GM20431 (cell line): ENCODE results near the gene MRPL23.

Source experiments
- in situ Hi-C: fragments of 300-500 bp; cut with MseI, MboI; formaldehyde crosslinking; loops from one replicate; pipeline ENCODE4 v1.15.0; 2020; ENCODE audit warnings: low sequenced_read_pairs; ENCODE audit not compliant: unreplicated experiment

The MRPL23 gene

GRCh38 chr11:1949302-1949701 is 2.2 kb downstream of the MRPL23 start:
- in situ Hi-C loops, result no loop called here

- in situ Hi-C loops, result no loop called here
These were observed 2.8 kb downstream of the MRPL23 start for GRCh38 chr11:1949922-1950321.

- in situ Hi-C loops, result no loop called here
These were observed 5.8 kb downstream of the MRPL23 start for GRCh38 chr11:1952806-1953482.

DNA sequence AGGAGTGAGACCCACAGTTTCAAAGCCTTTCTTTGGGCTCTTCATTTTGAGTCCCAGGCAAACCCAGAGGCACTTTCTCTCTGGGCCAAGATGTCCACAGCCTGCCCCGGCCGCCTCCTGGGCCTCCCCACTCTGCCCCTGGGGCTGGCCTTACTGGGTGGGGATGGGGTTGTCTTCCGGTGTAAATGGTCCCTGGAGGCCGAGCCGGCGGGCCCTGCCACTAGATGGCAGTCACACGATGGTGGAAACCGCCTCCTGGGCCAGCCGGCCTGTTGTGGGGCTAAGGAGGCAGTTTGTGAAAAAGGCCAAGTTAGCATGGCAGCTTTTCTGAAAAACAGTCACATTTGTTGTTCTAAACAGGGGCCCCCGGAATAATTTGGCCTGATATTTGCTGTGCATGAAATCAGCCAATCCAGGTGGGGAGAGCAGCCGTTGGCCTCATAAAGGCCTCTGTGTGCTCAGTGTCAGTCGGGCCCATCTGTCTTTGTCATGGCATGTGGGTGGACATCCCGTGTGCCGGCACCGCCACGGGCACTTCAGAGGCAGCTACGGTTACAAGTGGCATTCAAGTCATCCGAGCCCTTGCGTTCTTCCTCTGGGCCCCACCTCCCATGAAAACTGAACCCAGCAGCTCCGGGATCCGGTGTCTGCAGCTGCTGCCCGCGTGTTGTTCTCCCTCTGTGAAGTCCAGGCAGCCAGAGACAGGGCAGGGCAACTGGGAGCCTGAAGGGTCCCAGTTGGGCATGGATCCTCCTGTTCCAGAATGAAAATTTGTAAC is 6.5 kb downstream of the MRPL23 start:
- in situ Hi-C loops, result no loop called here

DNA sequence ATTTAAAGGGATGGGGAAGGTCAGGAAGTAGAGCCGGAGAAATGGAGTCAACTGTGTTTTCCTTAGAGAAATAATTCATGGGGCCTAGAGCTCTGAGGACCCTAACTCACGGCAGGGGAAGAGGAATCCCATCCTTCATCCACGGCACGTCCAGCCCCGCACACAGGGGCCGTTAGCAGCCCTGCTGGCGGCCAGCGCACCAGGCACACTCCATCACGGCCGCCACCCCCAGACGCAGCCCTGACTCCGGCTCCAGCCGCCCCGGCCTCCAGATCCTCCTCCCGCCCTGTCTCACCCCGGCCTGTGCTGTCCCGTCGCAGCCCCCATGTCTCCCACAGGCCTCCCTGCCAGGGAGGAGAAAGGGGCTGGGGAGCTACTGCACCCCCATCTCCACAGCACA is 11.2 kb downstream of the MRPL23 start:
- in situ Hi-C loops, result no loop called here

DNA sequence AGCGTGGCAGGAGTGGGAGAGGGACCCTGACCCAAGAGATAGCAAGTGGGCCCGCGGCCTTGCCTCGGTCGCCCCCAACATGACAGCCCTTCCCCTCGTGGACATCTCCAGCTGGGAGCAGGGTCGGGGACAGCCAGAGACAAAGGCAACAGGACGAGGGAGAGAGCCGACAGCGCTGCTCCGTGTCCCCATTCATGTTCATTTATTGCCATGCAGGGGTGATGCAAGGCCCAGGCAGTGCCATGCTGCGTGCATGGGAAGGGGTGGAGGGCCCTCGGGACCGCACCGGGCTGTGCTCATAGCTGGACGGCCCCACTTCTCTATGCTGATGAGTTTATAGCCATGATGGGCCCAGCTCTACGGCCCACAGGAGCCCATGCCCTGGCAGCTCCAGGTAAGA is 12.7 kb downstream of the MRPL23 start:
- in situ Hi-C loops, result no loop called here

DNA sequence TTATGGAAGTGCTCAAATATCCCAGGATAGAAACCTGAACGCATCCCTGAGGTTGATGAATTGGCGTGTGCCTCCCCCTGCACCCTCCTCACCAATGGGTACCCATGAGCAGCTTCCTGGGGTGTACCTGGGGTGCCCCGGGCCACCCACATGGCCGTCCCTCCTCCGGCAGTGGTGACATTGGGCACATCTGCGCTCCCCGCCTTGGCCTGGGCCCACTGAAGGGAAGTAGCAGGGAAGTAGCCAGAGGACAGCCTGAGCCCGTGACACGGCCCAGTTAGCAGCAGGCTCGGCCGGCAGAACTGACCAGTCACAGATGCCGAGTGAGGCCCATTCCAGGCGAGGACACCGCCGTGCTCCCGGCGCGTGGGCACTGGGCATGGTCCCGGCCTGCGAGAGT is 16.7 kb downstream of the MRPL23 start:
- in situ Hi-C loops, result no loop called here

DNA sequence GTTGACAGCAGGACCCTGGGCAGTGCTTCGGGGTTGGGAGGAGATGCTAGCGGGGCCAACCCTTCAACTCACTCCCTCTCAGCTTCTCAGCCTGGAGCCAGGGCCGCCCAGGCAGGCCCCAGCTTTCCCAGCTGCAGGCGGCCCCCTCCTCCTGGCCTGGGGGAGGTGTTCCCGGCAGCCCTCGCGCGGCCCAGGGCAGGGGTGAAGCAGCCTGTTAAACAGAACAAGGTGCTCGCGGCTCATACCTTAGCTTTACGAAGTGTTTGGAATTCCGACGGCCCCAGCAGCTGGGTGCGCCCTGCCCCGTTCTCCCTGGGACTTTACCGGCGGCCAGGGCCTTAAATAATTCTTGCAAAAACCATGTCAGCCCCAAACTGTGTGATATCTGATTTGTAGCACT is 17.2 kb downstream of the MRPL23 start:
- in situ Hi-C loops, result no loop called here

DNA sequence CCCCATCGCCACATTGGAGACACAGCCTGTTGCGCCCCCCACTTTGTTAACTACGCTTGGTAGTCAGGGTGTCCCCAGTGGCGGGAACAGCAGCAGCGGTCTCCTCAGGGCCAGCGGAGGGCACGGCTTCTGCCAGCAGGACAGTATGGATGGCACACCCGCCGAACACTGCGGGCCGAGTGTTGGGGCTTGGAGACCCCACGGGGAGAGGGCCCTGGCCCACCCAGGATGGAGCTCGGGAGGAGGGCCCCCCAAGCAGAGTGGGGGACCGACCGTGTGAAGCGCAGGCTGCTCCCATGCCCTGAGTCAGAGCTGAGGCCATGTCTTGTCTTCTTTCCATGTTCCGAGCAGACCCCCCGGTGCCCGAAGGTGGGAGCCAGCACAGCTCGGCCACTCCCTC is 17.8 kb downstream of the MRPL23 start:
- in situ Hi-C loops, result no loop called here

DNA sequence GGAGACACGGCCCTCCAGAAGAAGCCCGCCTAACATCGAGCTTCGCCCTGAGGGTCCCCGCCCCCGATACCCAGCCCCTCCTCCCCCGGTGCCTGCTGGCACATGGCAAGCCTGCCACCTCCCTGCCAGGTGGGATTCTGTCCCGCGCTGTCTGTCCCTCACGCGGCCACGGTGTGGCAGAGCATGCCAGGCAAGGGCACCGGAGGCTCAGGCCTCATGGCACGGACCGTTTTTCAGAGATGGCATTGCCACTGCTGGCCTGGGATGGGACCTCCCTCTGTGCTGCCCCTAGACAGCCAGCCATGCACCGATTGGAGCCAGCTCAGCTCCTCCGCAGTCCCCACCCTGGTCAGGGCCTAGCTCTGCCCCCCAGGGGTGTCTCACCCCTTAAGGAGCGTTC is 19.4 kb downstream of the MRPL23 start:
- in situ Hi-C loops, result no loop called here

DNA sequence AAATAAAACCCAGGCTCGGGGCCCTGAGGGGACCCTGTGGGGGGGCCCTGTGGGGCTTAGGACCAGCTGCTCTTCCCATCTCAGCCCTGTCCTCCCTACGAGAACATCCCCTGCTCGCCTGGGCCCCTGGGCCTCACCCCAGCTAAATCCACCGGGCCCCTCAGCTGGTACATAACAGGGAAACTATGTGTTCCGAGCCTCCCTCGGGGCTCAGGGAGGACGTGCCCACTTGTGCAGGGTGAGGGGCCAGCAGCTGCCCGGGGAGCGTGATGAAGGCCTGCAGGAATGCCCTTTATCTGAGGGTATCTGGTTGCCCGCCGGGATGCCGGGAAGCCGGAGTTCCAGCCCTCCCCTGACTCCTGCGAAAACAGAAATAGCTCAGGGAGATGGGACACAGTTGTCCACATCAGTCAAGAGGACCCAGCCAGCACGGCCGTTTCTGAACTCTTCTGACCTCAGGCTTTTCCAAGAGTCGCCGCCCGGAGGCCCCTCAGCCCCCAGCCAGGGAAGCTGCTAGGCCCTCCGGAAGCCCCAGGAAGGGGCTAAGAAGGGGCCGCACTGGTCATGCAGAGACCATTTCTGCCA is 20.6 kb downstream of the MRPL23 start:
- in situ Hi-C loops, result no loop called here

- in situ Hi-C loops, result no loop called here
These were observed 21.4 kb downstream of the MRPL23 start for GRCh38 chr11:1968454-1969002.

DNA sequence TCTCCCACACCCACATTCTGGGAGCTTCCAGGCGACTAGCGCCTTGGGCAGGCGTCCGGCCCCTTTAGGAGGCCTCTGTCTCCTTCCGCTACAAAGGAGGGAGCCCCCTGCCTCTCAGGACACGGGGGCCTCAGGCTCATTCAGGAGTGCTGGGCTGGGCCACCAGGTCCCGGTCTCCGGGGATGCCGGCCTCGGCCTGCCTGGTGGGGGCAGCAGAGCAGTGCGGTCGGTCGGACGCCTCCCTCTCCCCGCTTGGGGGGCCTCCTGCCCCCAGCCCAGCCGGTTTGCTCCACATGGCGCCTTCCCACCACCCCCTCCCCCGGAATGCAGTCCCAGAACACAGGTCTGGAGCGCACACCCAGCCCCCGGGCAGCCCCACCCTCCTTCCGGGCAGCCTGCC is 21.9 kb downstream of the MRPL23 start:
- in situ Hi-C loops, result no loop called here

- in situ Hi-C loops, result no loop called here
These were observed 22.6 kb downstream of the MRPL23 start for GRCh38 chr11:1969776-1970175.

GRCh38 chr11:1970956-1971355 is 23.8 kb downstream of the MRPL23 start:
- in situ Hi-C loops, result no loop called here

GRCh38 chr11:1975185-1975584 is 28.1 kb downstream of the MRPL23 start:
- in situ Hi-C loops, result no loop called here

- in situ Hi-C loops, result no loop called here
These were observed 31.8 kb downstream of the MRPL23 start for GRCh38 chr11:1978720-1979473.

DNA sequence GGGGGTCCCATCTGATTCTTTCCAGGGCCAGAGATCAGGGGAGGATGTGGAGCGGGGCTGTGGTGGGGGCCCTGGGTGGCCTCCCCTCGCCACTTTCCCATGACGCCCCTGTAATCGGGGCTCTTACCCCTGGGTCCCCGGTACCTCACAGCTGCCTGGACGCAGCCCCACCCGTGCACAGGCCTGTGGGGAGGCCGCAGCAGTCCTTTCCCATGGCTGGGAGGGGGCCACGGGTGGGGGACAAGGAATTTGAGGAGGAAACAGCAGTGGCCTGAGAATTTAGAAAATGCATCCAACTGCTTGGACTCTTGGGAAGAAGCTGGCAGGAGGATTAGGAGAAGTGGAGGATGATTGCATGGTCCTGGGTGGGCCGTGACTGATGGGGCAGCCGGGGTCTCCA is 32.5 kb downstream of the MRPL23 start:
- in situ Hi-C loops, result no loop called here

- in situ Hi-C loops, result no loop called here
These were observed 35.9 kb downstream of the MRPL23 start for GRCh38 chr11:1982873-1983600.

DNA sequence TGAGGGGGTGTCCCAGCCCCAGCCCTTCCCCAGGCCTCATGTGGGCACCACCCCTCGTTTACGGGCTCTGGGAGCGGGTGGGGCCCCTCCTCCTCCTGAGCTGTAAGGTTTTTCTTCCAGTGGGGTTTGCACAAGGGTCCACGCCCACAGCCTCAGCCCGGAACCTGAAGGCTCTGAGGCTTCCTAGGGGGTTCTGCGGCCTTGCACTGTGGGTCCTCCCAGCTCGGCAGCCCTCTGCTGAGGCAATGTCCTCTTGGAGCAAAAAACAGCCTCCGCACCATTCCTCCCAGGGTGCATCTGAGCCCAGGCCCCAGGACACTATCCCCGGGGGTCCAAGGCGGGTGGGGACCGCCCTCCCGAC is 36.4 kb downstream of the MRPL23 start:
- in situ Hi-C loops, result no loop called here
